Smooth muscle cell (in vitro differentiated cells): ENCODE results near the gene KCNQ1. TPM values are rescaled to one million over a fixed set of nuclear protein-coding genes. Genes with fewer than 3 reads are reported as not detected.

ENCODE experiments used
- DNase-seq: peaks from one replicate; lab custom pipeline; 2025; ENCODE audit not compliant: unreplicated experiment; lab: John Stamatoyannopoulos, UW
- H2AFZ ChIP-seq: fragments of 200-600 bp; sonication (generic); 2 replicates; pipeline ENCODE4 v1.6.0; 2016; ENCODE audit warnings: antibody characterized with exemption, low read depth, mild to moderate bottlenecking
- H3F3A ChIP-seq: fragments of 200-600 bp; sonication (generic); 2 replicates; pipeline ENCODE4 v1.6.0; 2017; ENCODE audit warnings: antibody characterized with exemption, low read depth
- H3K27ac ChIP-seq: fragments of 200-600 bp; sonication (generic); 2 replicates; pipeline ENCODE4 v1.5.1; 2016; ENCODE audit warnings: low read depth, mild to moderate bottlenecking
- H3K27me3 ChIP-seq: fragments of 200-600 bp; sonication (generic); 2 replicates; pipeline ENCODE4 v1.6.1; 2016; ENCODE audit warnings: low read depth, mild to moderate bottlenecking
- H3K36me3 ChIP-seq: fragments of 200-600 bp; sonication (generic); 2 replicates; pipeline ENCODE4 v1.5.1; 2016; ENCODE audit warnings: low read depth
- H3K4me1 ChIP-seq: fragments of 200-600 bp; sonication (generic); 2 replicates; pipeline ENCODE4 v1.5.1; 2016; ENCODE audit warnings: low read depth
- H3K4me2 ChIP-seq: fragments of 200-600 bp; sonication (generic); 2 replicates; pipeline ENCODE4 v1.6.0; 2016; ENCODE audit warnings: mild to moderate bottlenecking
- H3K4me3 ChIP-seq: fragments of 200-600 bp; sonication (generic); 2 replicates; pipeline ENCODE4 v1.5.1; 2016; ENCODE audit warnings: mild to moderate bottlenecking
- H3K79me2 ChIP-seq: fragments of 200-600 bp; sonication (generic); 2 replicates; pipeline ENCODE4 v1.6.0; 2016; ENCODE audit warnings: low read depth, mild to moderate bottlenecking
- H3K9ac ChIP-seq: fragments of 200-600 bp; sonication (generic); 2 replicates; pipeline ENCODE4 v1.6.0; 2016; ENCODE audit warnings: low read depth
- H3K9me3 ChIP-seq: fragments of 200-600 bp; sonication (generic); replicated peaks from 2 replicates; pipeline ENCODE4 v1.5.1; 2016; ENCODE audit warnings: low read depth
- H4K20me1 ChIP-seq: fragments of 200-600 bp; sonication (generic); 2 replicates; pipeline ENCODE4 v1.6.0; 2016; ENCODE audit warnings: low read depth
- CTCF ChIP-seq: fragments of 200-600 bp; sonication (generic); IDR thresholded peaks from 2 replicates; pipeline ENCODE4 v1.5.1; 2017; ENCODE audit warnings: borderline replicate concordance, mild to moderate bottlenecking, antibody characterized with exemption; ENCODE audit not compliant: insufficient read depth, poor library complexity, severe bottlenecking
- WGBS: methylation state at CpG from one replicate; pipeline ENCODE4 v1.1.7; 2016; ENCODE audit warnings: low lambda C conversion rate; 5-methylcytosine and 5-hydroxymethylcytosine counted together
- polyA plus RNA-seq: library from polyadenylated mRNA; unstranded; fragments of >200 nt; fragmentation: Nextera tagmentation; extraction: Ambion mirVana; gene quantifications from 2 replicates; pipeline ENCODE4 v1.2.1, GENCODE V29; 2016
- total RNA-seq: library from RNA; depleted of rRNA; stranded (reverse); fragments of >200 nt; gene quantifications from 2 replicates; pipeline ENCODE4 v1.2.3, GENCODE V29; 2014

Gene KCNQ1
- total and polyA plus RNA-seq, 2 experiments from 2014 or later: 1.3 to 2.3 TPM

- H4K20me1 ChIP-seq: no peaks in the 10 kb centered on the region
- no peaks in the 10 kb centered on the region for H3F3A ChIP-seq
- H3K9me3 ChIP-seq: no peaks in the 10 kb centered on the region
- H3K9ac ChIP-seq: no peak overlapping the region
- peaks cover 12% of the 10 kb centered on the region for H3K4me1 ChIP-seq
- no peak overlapping the region for H3K4me3 ChIP-seq
- H2AFZ ChIP-seq: no peak overlapping the region
- WGBS: 92% methylated on average over 4 of the region's 4 CpGs
- no peaks in the 10 kb centered on the region for H3K36me3 ChIP-seq
- no peaks in the 10 kb centered on the region for H3K79me2 ChIP-seq
- H3K27me3 ChIP-seq: no peaks in the 10 kb centered on the region
- TF ChIP-seq CTCF: no peak
- no peak overlapping the region for H3K4me2 ChIP-seq
- DNase-seq: no peak
- H3K27ac ChIP-seq: no peak overlapping the region
Observed at GRCh38 chr11:2557381-2557780, 112.6 kb downstream of the KCNQ1 start.

- H3K9ac ChIP-seq: no peak overlapping the region
- H3K4me2 ChIP-seq: no peak overlapping the region
- 96% methylated on average over 17 of the region's 17 CpGs for WGBS
- H4K20me1 ChIP-seq: no peaks in the 10 kb centered on the region
- TF ChIP-seq CTCF: no peak
- no peaks in the 10 kb centered on the region for H3K79me2 ChIP-seq
- no peak for DNase-seq
- no peak overlapping the region for H2AFZ ChIP-seq
- H3K36me3 ChIP-seq: no peaks in the 10 kb centered on the region
- peaks cover 12% of the 10 kb centered on the region for H3K4me1 ChIP-seq
- H3K27ac ChIP-seq: no peak overlapping the region
- no peaks in the 10 kb centered on the region for H3K27me3 ChIP-seq
- H3F3A ChIP-seq: no peaks in the 10 kb centered on the region
- H3K4me3 ChIP-seq: no peak overlapping the region
- H3K9me3 ChIP-seq: no peaks in the 10 kb centered on the region
Observed at GRCh38 chr11:2558397-2558796, 113.6 kb downstream of the KCNQ1 start.

- Histone ChIP-seq H4K20me1 (no peaks in the 10 kb centered on the region), H3K27ac (no peak overlapping the region), H3K4me3 (no peak overlapping the region), H2AFZ (no peak overlapping the region), H3K36me3 (no peaks in the 10 kb centered on the region), H3K9ac (no peak overlapping the region), H3K79me2 (no peaks in the 10 kb centered on the region), H3F3A (no peaks in the 10 kb centered on the region), H3K27me3 (no peaks in the 10 kb centered on the region), H3K9me3 (no peaks in the 10 kb centered on the region), H3K4me1 (peaks cover 12% of the 10 kb centered on the region), H3K4me2 (no peak overlapping the region)
- no peak for TF ChIP-seq CTCF
- 94% methylated on average over 13 of the region's 13 CpGs for WGBS
- no peak for DNase-seq
Observed at GRCh38 chr11:2558861-2559526, 114.2 kb downstream of the KCNQ1 start.
